HG03432 (cell line): ENCODE measurements around the gene KAZALD1.

Experiments
- ATAC-seq: cut with Tn5 transposase; IDR thresholded peaks from one replicate; pipeline ENCODE4 v1.9.1; 2021; ENCODE audit warnings: mild to moderate bottlenecking, moderate library complexity; ENCODE audit not compliant: unreplicated experiment

The KAZALD1 gene

GRCh38 chr10:101094121-101094879 lies 32.5 kb downstream of the KAZALD1 start:
- no peak for ATAC-seq

GRCh38 chr10:101095004-101095403 lies 33.2 kb downstream of the KAZALD1 start:
- no peak for ATAC-seq

- peak; percentile 61 for ATAC-seq
Observed at GRCh38 chr10:101095550-101096213, 33.9 kb downstream of the KAZALD1 start.

- ATAC-seq = no peak
Observed at GRCh38 chr10:101096378-101096777, 34.6 kb downstream of the KAZALD1 start.

- ATAC-seq = no peak
Observed at GRCh38 chr10:101097881-101098280, 36.1 kb downstream of the KAZALD1 start.

GRCh38 chr10:101099901-101100300 lies 38.1 kb downstream of the KAZALD1 start:
- no peak for ATAC-seq

- no peak for ATAC-seq
Observed at GRCh38 chr10:101101372-101101881, 39.6 kb downstream of the KAZALD1 start.

- no peak for ATAC-seq
Observed at GRCh38 chr10:101103430-101103829, 41.6 kb downstream of the KAZALD1 start.

GRCh38 chr10:101106351-101106750 lies 44.6 kb downstream of the KAZALD1 start:
- no peak for ATAC-seq

- ATAC-seq = no peak
Observed at GRCh38 chr10:101107771-101108170, 46.0 kb downstream of the KAZALD1 start.

GRCh38 chr10:101110856-101111523 lies 49.2 kb downstream of the KAZALD1 start:
- no peak for ATAC-seq

GRCh38 chr10:101111547-101111946 lies 49.8 kb downstream of the KAZALD1 start:
- no peak for ATAC-seq

- ATAC-seq = no peak
Observed at GRCh38 chr10:101112799-101113594, 51.2 kb downstream of the KAZALD1 start.

GRCh38 chr10:101113890-101114403 lies 52.2 kb downstream of the KAZALD1 start:
- ATAC-seq = no peak

- no peak for ATAC-seq
Observed at GRCh38 chr10:101114646-101115045, 52.9 kb downstream of the KAZALD1 start.
